Measurements from ENCODE around the gene FGG. TPM values are rescaled to one million over a fixed set of nuclear protein-coding genes. Genes with fewer than 3 reads are reported as not detected.

The FGG gene
- total and polyA plus RNA-seq, 2 of the 8 experiments (the other 6 are each of a cell fraction or from before 2014, with no cell fraction given) = not detected

DNA sequence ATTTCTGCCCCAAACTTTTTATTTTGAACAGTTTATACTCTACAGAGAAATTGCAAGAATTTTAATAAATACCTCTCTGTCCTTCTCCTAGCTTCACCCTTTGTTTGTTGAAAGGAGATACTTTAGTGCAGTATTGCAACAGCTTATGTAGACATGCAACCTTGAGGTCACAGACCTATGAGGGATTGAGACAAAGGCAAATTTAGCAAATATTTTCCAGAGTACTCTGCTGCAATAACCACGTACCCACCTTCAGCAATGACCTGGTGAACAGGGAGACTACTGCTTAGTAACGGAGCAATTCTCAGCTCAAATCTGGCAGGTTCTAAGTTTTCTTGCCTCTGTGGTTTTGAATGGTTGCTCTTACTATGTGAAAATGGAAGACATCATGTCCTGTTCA, 35.1 kb downstream of the FGG start (continued):
- TF ChIP-seq, protein P1, sequence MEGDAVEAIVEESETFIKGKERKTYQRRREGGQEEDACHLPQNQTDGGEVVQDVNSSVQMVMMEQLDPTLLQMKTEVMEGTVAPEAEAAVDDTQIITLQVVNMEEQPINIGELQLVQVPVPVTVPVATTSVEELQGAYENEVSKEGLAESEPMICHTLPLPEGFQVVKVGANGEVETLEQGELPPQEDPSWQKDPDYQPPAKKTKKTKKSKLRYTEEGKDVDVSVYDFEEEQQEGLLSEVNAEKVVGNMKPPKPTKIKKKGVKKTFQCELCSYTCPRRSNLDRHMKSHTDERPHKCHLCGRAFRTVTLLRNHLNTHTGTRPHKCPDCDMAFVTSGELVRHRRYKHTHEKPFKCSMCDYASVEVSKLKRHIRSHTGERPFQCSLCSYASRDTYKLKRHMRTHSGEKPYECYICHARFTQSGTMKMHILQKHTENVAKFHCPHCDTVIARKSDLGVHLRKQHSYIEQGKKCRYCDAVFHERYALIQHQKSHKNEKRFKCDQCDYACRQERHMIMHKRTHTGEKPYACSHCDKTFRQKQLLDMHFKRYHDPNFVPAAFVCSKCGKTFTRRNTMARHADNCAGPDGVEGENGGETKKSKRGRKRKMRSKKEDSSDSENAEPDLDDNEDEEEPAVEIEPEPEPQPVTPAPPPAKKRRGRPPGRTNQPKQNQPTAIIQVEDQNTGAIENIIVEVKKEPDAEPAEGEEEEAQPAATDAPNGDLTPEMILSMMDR (IDR thresholded peaks at IDR 0.05; ENCODE audit: control extremely low read depth in 1 of 3, insufficient read depth in 1 of 3, low read depth in 1 of 3, low read length in 3 of 3) = no peak
- no peak for TF ChIP-seq GABPA (IDR thresholded peaks at IDR 0.05; ENCODE audit: borderline replicate concordance, insufficient read depth, low read length)
- no peak for TF ChIP-seq HDAC6 (IDR thresholded peaks at IDR 0.05; ENCODE audit: low read depth, low read length)
- TF ChIP-seq, protein P2, sequence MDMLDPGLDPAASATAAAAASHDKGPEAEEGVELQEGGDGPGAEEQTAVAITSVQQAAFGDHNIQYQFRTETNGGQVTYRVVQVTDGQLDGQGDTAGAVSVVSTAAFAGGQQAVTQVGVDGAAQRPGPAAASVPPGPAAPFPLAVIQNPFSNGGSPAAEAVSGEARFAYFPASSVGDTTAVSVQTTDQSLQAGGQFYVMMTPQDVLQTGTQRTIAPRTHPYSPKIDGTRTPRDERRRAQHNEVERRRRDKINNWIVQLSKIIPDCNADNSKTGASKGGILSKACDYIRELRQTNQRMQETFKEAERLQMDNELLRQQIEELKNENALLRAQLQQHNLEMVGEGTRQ (IDR thresholded peaks at IDR 0.05; ENCODE audit: low read length) = no peak
- no peak for TF ChIP-seq HDAC2 (IDR thresholded peaks at IDR 0.05; ENCODE audit: borderline replicate concordance in 1 of 2, low read depth in 2 of 2, low read length in 2 of 2)

Measured in H1 (cell line).